ENCODE data around the gene PSKH1.

DNA sequence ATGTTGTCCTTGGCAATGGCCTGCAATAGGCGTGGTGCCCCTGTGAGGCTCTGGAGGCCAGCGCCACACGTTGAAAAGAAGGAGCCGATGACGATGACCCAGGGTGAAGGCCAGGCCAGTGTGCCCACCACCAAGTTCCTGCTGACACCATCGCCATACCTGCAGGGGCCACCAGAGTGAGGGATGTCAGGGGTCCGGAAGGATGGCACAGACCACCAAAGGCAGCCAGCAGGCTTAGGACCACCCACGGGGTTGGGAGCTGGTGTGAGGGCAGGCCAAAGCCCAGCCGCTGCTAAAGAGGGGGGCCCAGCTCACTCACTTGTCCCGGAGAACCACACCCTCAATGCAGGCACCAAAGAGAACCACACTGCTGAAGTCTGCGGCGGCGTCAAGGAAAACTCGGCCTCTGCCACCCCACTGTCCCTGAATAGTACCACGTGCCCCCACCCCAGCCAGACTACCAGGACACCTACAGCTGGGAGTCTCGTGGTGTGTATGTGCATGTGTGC lies 57.3 kb downstream of the PSKH1 start:
- no peak for TF ChIP-seq POLR2AphosphoS5 (IDR thresholded peaks at IDR 0.05; ENCODE audit: borderline replicate concordance, low read depth, low read length)
- no peak for TF ChIP-seq EZH2 (IDR thresholded peaks at IDR 0.05)
